Panc1 (cell line): ENCODE data around the gene SLC36A3.

ENCODE experiments used
- POLR2AphosphoS5 ChIP-seq: IDR thresholded peaks from 2 replicates; pipeline ENCODE4 v1.6.1; 2012; ENCODE audit warnings: mild to moderate bottlenecking, low read depth, low read length, moderate library complexity
- TCF7L2 ChIP-seq: IDR thresholded peaks from 2 replicates; pipeline ENCODE4 v1.6.1; 2011; ENCODE audit warnings: mild to moderate bottlenecking, low read depth, low read length, inconsistent platforms
- TF ChIP-seq, protein P1 (sequence below): fragments of 450-650 bp; IDR thresholded peaks from 2 replicates; pipeline ENCODE4 v1.5.1; 2017; ENCODE audit warnings: mild to moderate bottlenecking
- TF ChIP-seq, protein P2 (sequence below), 2 experiments: IDR thresholded peaks; 2 replicates each; pipeline ENCODE4 v1.6.1; 2011 to 2012; ENCODE audit warnings: low read depth in 2 of 2, control low read depth in 1 of 2, low read length in 1 of 2, mild to moderate bottlenecking in 1 of 2, moderate library complexity in 1 of 2; ENCODE audit not compliant: insufficient read depth in 1 of 2

DNA sequence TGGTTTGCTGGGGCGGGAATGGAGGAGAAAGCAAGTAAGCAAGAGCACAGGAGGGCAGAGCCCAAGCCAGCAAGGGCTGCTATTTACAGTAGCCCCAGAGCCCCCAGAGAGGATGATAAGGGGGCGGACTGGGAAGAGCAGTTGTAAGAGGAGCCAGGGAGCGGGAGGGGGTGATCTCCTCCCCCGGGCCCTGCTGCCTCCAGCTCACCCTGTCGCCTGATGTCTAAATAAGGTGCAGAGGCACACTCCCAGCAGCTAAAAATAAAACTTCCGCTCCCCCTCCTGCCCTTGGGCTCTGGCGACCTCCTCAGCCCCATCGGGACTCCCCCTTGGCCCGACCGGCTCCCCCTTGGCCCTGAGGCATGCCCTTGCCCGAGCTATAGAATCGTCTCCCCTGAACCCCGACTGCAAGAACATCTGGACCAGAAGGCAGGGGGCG lies 65.2 kb downstream of the SLC36A3 start:
- no peak for TF ChIP-seq POLR2AphosphoS5
- TF ChIP-seq, protein P1, sequence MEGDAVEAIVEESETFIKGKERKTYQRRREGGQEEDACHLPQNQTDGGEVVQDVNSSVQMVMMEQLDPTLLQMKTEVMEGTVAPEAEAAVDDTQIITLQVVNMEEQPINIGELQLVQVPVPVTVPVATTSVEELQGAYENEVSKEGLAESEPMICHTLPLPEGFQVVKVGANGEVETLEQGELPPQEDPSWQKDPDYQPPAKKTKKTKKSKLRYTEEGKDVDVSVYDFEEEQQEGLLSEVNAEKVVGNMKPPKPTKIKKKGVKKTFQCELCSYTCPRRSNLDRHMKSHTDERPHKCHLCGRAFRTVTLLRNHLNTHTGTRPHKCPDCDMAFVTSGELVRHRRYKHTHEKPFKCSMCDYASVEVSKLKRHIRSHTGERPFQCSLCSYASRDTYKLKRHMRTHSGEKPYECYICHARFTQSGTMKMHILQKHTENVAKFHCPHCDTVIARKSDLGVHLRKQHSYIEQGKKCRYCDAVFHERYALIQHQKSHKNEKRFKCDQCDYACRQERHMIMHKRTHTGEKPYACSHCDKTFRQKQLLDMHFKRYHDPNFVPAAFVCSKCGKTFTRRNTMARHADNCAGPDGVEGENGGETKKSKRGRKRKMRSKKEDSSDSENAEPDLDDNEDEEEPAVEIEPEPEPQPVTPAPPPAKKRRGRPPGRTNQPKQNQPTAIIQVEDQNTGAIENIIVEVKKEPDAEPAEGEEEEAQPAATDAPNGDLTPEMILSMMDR, result no peak
- TF ChIP-seq, protein P2, sequence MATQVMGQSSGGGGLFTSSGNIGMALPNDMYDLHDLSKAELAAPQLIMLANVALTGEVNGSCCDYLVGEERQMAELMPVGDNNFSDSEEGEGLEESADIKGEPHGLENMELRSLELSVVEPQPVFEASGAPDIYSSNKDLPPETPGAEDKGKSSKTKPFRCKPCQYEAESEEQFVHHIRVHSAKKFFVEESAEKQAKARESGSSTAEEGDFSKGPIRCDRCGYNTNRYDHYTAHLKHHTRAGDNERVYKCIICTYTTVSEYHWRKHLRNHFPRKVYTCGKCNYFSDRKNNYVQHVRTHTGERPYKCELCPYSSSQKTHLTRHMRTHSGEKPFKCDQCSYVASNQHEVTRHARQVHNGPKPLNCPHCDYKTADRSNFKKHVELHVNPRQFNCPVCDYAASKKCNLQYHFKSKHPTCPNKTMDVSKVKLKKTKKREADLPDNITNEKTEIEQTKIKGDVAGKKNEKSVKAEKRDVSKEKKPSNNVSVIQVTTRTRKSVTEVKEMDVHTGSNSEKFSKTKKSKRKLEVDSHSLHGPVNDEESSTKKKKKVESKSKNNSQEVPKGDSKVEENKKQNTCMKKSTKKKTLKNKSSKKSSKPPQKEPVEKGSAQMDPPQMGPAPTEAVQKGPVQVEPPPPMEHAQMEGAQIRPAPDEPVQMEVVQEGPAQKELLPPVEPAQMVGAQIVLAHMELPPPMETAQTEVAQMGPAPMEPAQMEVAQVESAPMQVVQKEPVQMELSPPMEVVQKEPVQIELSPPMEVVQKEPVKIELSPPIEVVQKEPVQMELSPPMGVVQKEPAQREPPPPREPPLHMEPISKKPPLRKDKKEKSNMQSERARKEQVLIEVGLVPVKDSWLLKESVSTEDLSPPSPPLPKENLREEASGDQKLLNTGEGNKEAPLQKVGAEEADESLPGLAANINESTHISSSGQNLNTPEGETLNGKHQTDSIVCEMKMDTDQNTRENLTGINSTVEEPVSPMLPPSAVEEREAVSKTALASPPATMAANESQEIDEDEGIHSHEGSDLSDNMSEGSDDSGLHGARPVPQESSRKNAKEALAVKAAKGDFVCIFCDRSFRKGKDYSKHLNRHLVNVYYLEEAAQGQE (IDR thresholded peaks at IDR 0.05; ENCODE audit: insufficient read depth in 1 of 2, low read depth in 2 of 2, low read length in 1 of 2), result no peak
- TF ChIP-seq TCF7L2, result no peak
